Activated T-cell treated with anti-CD3 and anti-CD28 coated beads, Interleukin-2, amount 50 U/mL, for 48 hours (primary cell): ENCODE measurements around the gene C16orf89.

ENCODE experiments used
- DNase-seq, 2 experiments: peaks; one replicate each; pipeline ENCODE4 v3.0.0-alpha.2; 2020

The C16orf89 gene

DNA sequence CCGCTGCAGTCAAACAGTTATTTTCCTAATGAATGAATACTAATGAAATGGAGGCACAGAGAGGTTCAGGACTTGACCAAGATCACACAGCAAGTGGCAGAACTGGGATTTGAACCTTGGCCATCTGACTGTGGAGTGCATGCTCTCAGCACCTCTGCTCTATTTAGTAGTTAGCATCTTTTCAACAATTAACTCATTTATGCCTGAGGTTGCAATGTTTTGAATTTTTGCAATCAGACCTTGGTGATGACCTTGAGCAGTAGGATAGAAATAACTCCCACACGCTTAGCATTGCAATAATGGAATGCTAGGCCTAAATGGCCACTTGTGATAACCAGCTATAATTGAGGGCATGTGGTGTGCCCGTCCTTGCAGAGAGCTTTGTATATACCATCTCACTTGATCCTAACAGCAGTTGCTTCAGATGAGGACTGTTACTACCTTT, 63.0 kb downstream of the C16orf89 start:
- DNase-seq = no peak

DNA sequence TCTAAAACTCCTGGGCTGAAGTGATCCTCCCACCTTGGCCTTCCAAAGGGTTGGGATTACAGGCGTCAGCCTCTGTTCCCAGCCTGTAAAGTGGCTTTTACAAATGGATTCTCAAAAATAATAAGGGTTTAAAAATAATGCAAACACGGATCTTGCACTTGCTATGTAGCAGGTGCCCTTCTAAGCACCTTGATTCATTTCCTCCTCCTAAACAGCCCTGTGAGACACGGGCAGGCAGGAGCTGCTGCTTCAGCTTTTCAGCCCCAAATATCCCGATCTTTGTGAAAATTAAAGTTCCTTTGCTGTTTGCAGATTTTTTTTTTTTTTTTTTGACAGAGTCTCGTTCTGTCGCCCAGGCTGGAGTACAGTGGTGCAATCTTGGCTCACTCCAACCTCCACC, 63.8 kb downstream of the C16orf89 start:
- no peak for DNase-seq

DNA sequence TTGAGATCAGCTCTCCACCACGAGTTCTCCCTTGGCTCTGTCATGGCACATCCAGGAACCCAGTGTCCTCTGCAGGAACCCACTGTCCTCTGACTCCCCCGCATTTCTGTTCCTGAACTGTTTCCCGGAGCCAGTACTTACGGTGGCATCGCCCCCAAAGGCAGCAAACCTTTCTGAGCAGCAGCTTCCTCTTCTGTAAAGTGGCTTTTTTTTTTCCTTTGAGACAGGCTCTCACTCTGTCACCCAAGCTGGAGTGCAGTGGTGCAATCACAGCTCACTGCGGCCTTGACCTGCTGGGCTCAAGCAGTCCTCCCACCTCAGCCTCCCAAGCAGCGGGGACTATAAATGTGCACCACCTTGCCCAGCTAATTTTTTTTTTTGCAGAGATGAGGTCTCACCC, 64.2 kb downstream of the C16orf89 start:
- no peak for DNase-seq

DNA sequence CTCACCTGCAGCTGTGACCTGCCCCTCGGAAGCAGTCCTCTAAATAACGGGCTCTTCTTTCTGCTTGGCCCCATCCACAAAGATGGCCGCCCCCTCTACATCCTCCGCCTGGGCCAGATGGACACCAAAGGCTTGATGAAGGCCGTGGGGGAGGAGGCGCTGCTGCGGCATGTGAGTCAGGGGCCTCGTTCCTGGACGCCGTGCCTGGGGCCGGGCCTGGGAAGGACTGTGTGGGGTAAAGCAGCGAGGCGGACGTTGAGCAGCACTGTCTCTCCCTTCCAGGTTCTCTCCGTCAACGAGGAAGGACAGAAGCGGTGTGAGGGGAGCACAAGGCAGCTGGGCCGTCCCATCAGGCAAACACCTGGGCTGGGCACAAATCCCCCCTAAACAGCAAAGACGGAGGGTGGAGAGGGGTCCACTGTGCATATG, 65.2 kb downstream of the C16orf89 start:
- DNase-seq = no peak

DNA sequence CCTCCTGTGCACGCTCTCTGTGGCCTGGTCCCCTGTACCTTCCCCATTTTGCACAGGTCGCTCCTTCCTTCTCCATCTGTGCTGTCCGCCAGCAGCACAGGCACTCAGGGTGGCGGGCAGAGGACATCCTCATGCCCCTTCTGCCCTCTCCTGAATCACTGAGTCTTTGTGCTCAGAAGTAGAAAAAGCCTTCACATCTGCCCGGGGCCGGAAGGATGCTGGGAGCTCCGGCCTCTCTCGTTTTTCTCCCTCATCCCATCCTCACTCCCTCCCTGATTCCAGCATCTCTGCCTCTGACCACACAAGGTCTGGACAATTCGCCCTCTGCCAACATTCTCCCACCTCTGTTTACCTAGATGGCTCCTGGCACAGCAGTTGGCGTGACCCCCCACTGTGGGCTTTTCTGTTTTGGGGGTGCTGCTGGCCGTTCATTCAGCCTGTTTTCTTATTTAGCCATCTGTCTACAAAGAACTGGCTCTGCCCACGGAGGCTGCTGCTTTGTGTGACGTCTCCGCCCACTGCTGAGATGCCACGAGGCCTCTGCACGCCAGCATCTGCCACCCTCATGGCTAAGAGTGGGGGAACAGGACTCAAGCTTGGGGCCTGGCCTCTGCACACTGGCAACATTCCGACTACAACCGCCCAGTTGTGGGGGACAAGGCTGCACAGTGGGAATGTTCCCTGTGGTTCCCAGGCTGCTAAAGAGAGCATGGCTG, 70.9 kb downstream of the C16orf89 start:
- no peak for DNase-seq
